NCI-H2107 (cell line): ENCODE measurements around the gene EMB.
"Not testable (repeated sequence)": the region's sequence is repeated elsewhere in the genome, so short reads cannot be mapped to it uniquely, and the experiment has no call there.

Experiments
- DNase-seq: peaks from one replicate; lab custom pipeline; 2025; lab: John Stamatoyannopoulos, UW

The EMB gene

GRCh38 chr5:50421184-50421950 is 19.7 kb downstream of the EMB start:
- not testable (repeated sequence) for DNase-seq

GRCh38 chr5:50420343-50420935 is 20.6 kb downstream of the EMB start:
- DNase-seq: no peak

GRCh38 chr5:50419656-50420055 is 21.4 kb downstream of the EMB start:
- DNase-seq: not testable (repeated sequence)

GRCh38 chr5:50416637-50417036 is 24.5 kb downstream of the EMB start:
- not testable (repeated sequence) for DNase-seq

GRCh38 chr5:50415912-50416311 is 25.2 kb downstream of the EMB start:
- no peak for DNase-seq

- not testable (repeated sequence) for DNase-seq
Measured at GRCh38 chr5:50410932-50411331, 30.2 kb downstream of the EMB start.

GRCh38 chr5:50406877-50407276 is 34.2 kb downstream of the EMB start:
- DNase-seq: no peak

GRCh38 chr5:50401336-50401735 is 39.8 kb downstream of the EMB start:
- no peak for DNase-seq

GRCh38 chr5:50393925-50394609 is 47.0 kb downstream of the EMB start:
- not testable (repeated sequence) for DNase-seq

GRCh38 chr5:50392289-50392688 is 48.8 kb downstream of the EMB start:
- not testable (repeated sequence) for DNase-seq

GRCh38 chr5:50384381-50384780 is 56.7 kb downstream of the EMB start:
- not testable (repeated sequence) for DNase-seq

GRCh38 chr5:50376696-50377095 is 64.4 kb downstream of the EMB start:
- not testable (repeated sequence) for DNase-seq

- not testable (repeated sequence) for DNase-seq
Measured at GRCh38 chr5:50369287-50370033, 71.6 kb downstream of the EMB start.

- DNase-seq: no peak
Measured at GRCh38 chr5:50365426-50366251, 75.4 kb downstream of the EMB start.

- not testable (repeated sequence) for DNase-seq
Measured at GRCh38 chr5:50364535-50365309, 76.4 kb downstream of the EMB start.

- no peak for DNase-seq
Measured at GRCh38 chr5:50359187-50359586, 81.9 kb downstream of the EMB start.

- no peak for DNase-seq
Measured at GRCh38 chr5:50352382-50352781, 88.7 kb downstream of the EMB start.
